ENCODE data around the gene SPATA6.
"Not testable (repeated sequence)": the region's sequence is repeated elsewhere in the genome, so short reads cannot be mapped to it uniquely, and the experiment has no call there.

Gene SPATA6

DNA sequence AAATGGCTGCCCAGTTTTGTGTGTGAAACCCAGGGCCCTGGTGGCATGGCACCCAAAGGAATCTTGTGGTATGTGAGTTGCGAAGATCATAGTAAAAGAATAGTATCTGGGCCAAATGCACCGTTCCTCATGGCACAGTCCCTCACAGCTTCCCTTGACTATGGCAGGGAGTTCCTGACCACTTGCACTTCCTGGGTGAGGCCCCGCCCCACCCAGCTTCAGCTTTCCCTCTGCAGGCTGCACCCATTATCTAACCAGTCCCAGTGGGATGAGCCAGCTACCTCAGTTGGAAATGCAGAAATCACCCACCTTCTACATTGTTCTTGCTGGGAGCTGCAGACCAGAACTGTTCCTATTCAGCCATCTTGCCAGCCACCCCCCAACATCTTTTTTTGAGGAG lies 186.5 kb downstream of the SPATA6 start:
- no peak for TF ChIP-seq CTCF (IDR thresholded peaks at IDR 0.05; ENCODE audit: extremely low read depth, insufficient read depth, missing control alignments)
- DNase-seq (ENCODE audit: low spot score) = no peak
- in situ Hi-C loops (cut with MboI; ENCODE audit: low pct_unique_long_range_greater_than_20kb, low sequenced_read_pairs, unreplicated experiment) = no loop called here

- in situ Hi-C loops (cut with MboI; ENCODE audit: low pct_unique_long_range_greater_than_20kb, low sequenced_read_pairs, unreplicated experiment); DNase-seq (ENCODE audit: low spot score): not testable (repeated sequence)
Observed at GRCh38 chr1:48284696-48285420, 187.1 kb downstream of the SPATA6 start.

DNA sequence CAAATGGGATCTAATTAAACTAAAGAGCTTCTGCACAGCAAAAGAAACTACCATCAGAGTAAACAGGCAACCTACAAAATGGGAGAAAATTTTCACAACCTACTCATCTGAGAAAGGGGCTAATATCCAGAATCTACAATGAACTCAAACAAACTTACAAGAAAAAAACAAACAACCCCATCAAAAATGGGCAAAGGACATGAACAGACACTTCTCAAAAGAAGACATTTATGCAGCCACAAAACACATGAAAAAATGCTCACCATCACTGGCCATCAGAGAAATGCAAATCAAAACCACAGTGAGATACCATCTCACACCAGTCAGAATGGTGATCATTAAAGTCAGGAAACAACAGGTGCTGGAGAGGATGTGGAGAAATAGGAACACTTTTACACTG lies 189.7 kb downstream of the SPATA6 start:
- DNase-seq (ENCODE audit: low spot score); in situ Hi-C loops (cut with MboI; ENCODE audit: low pct_unique_long_range_greater_than_20kb, low sequenced_read_pairs, unreplicated experiment): not testable (repeated sequence)

- in situ Hi-C loops (cut with MboI; ENCODE audit: low pct_unique_long_range_greater_than_20kb, low sequenced_read_pairs, unreplicated experiment); DNase-seq (ENCODE audit: low spot score): not testable (repeated sequence)
Observed at GRCh38 chr1:48277437-48277836, 194.6 kb downstream of the SPATA6 start.

DNA sequence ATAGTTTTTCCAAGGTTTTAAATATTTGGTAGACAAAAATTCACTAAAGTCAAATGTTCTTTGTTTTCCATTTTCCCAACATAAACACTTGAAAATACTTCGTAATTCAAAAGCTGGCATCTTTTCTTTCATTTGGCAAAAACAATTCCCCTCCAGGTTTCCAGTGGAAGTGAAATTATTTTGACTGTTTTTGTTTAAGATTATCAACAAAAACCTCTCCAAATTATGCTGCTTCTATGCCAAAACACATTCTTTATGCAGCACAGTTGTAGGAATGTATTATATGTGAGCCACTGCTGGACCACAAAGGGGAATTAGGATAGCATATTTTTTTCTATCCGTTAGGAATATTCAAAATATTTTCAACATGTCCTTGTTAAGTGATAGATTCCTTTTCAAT lies 205.4 kb downstream of the SPATA6 start:
- TF ChIP-seq CTCF (IDR thresholded peaks at IDR 0.05; ENCODE audit: extremely low read depth, insufficient read depth, missing control alignments) = no peak
- no peak for DNase-seq (ENCODE audit: low spot score)
- in situ Hi-C loops (cut with MboI; ENCODE audit: low pct_unique_long_range_greater_than_20kb, low sequenced_read_pairs, unreplicated experiment) = no loop called here

- in situ Hi-C loops (cut with MboI; ENCODE audit: low pct_unique_long_range_greater_than_20kb, low sequenced_read_pairs, unreplicated experiment) = no loop called here
- no peak for DNase-seq (ENCODE audit: low spot score)
- TF ChIP-seq CTCF (IDR thresholded peaks at IDR 0.05; ENCODE audit: extremely low read depth, insufficient read depth, missing control alignments) = no peak
Observed at GRCh38 chr1:48263041-48263440, 209.0 kb downstream of the SPATA6 start.

- no peak for DNase-seq (ENCODE audit: low spot score)
- TF ChIP-seq CTCF (IDR thresholded peaks at IDR 0.05; ENCODE audit: extremely low read depth, insufficient read depth, missing control alignments) = no peak
- in situ Hi-C loops (cut with MboI; ENCODE audit: low pct_unique_long_range_greater_than_20kb, low sequenced_read_pairs, unreplicated experiment) = no loop called here
Observed at GRCh38 chr1:48261881-48262400, 210.1 kb downstream of the SPATA6 start.

GRCh38 chr1:48258106-48258505 lies 213.9 kb downstream of the SPATA6 start:
- in situ Hi-C loops (cut with MboI; ENCODE audit: low pct_unique_long_range_greater_than_20kb, low sequenced_read_pairs, unreplicated experiment) = no loop called here
- DNase-seq (ENCODE audit: low spot score) = no peak
- no peak for TF ChIP-seq CTCF (IDR thresholded peaks at IDR 0.05; ENCODE audit: extremely low read depth, insufficient read depth, missing control alignments)
